Right lobe of liver (tissue), 4 donors: ENCODE measurements around the gene TRHDE.

Experiments
- CTCF ChIP-seq, 4 donors: fragments of 200-600 bp in 3 of 4; fragments of 450-650 bp in 1 of 4; IDR thresholded peaks; one replicate each; pipeline versions ENCODE4 v1.5.1 to v1.8.0; 2016 to 2022; ENCODE audit warnings: antibody characterized with exemption in 4 of 4, mild to moderate bottlenecking in 2 of 4
- POLR2A ChIP-seq: fragments of 450-650 bp; IDR thresholded peaks from one replicate; pipeline ENCODE4 v1.6.1; 2017; ENCODE audit warnings: antibody characterized with exemption, mild to moderate bottlenecking
- donor health status: DM: no; HTN: no; CAD: no.
- donor health status: DM: no; HTN: no; CAD: no.
- donor health status: DM: no; HTN: yes; CAD: no.

- TF ChIP-seq CTCF (IDR thresholded peaks at IDR 0.05): no peak
- TF ChIP-seq POLR2A: no peak
Observed at GRCh38 chr12:72448089-72448488, 175.9 kb downstream of the TRHDE start.
